ENCODE data around the gene GRIK4.

DNA sequence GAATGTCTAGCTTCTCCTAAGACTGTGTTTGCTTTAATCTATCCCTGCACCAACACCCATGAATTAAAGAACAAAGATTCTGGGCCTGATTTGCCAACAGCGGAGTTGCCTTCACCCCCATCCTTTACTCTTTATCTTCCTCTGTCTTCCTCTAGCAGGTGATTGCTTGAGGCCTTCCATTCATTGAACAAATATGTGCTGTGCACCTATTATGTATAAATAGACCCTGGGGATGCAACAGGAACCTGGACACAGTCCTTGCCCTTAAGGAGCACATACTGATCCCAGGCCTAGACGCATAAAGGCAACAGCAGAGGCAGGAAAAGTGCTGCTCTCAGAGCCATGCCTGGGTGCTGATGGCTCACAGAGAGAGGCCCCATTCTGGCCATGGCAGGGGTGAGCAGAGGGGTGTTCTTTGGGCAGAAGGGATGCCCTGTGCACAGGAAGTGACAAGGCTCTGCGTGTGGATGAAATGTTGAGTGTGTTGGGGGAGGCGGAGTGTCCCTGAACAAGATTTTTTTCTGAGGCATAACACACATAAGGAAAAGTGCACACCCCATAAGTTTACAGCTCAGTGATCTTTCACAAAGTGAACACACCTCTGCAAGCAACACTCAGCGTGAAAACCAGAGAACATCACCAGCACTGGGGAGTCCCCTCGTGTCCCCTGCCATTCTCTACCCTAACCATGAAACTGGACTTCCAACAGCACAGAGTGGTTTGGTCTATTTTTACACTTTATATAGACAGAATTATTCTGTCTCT is 145.9 kb downstream of the GRIK4 start:
- TF ChIP-seq POLR2A (IDR thresholded peaks at IDR 0.05; ENCODE audit: low read depth, low read length) (no peak), POLR2AphosphoS5 (IDR thresholded peaks at IDR 0.05; ENCODE audit: low read depth, low read length) (no peak)

Measured in GM12892 (cell line).